Central memory CD4-positive, alpha-beta T cell (primary cell): ENCODE measurements around the gene KRTAP24-1.

ENCODE experiments used
- DNase-seq: peaks from one replicate; pipeline ENCODE4 v3.0.0; 2022
- total RNA-seq, 3 experiments: gene quantifications; one replicate each; lab custom pipeline; 2026; lab: John Stamatoyannopoulos, UW

Gene KRTAP24-1, protein sequence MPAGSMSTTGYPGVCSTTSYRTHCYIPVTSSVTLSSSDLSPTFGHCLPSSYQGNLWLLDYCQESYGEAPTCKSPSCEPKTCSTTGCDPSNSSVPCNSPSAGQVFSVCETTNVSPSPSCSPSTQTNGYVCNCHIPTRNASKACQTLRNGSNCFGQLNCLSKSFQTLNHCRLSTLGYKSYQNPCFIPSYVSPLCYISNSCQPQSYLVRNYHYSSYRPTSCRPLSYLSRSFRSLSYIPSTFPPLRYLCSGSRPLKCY
- 0 reads per million in 3 experiments for total RNA-seq

DNA sequence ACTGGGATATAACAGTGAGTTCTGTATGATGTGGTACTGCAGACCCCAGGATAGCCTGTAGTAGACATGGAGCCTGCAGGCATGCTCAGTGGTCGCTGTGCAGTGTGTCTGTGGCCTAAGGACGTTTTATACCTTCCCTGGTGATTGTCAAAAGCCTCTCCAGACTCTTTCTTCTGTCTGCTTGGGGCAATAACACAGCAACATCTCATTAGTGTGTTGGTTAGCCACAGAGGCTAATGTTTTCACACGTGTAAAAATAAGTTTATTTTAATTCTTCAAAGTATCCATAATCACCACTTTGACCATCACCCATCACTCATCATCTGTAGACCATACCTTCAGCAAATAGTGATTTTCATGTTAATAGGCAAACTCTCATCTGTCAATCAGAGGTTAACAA lies at the start of gene KRTAP24-1:
TSS of gene KRTAP24-1 (minus strand) at position 101 of the 400 bp plus-strand sequence. CDS start at position 83, 18 bp downstream.
- no peak for DNase-seq

DNA sequence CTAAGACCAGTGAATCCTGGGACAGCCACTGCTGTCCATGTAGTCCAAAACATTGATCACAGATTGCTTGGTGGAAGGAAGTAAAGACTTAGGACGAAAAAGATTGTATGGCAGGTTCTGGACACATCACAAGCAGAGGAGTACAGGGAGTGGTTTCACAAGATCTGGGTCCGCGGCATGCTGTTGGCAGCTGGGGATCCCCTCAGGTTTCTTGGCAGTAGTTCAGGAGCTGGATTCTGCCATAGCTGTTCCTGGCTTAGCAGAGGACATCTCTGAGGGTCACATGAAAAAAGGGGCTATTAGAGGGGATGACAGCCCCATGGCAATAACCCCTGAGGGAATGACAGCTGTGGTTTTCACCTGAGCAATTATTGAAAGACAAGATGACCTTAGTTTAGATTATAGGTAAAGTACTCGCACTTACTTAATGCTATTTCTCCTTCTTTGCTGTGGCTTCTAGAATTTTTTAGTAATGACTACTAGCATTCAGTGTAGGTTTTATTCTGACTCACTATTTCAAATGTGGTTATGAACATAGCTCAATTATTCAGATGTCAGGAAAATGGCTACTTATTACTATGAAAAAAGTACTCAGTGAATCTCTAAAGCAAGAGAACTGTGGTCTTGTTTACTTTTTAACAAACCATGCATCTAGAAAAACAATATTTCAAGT lies 46.6 kb upstream of the KRTAP24-1 start:
- no peak for DNase-seq

DNA sequence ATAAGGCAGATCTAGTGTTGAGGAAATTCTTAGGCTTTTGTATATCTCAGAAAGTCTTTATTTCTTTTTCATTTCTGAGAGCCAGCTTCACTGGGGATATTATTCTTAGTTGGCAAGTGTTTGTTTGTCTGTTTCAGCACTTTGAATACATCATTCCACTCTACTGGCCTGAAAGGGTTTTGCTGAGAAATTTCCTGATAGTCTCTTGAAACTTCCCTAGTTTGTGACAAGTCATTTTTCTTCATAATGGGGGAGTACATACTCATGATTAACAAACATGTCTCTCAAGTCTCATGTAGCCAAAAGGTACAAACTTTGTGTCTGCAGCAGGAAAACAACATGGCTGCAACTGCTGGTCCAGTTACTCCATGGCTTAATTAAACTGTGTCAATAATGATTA lies 43.6 kb upstream of the KRTAP24-1 start:
- no peak for DNase-seq

DNA sequence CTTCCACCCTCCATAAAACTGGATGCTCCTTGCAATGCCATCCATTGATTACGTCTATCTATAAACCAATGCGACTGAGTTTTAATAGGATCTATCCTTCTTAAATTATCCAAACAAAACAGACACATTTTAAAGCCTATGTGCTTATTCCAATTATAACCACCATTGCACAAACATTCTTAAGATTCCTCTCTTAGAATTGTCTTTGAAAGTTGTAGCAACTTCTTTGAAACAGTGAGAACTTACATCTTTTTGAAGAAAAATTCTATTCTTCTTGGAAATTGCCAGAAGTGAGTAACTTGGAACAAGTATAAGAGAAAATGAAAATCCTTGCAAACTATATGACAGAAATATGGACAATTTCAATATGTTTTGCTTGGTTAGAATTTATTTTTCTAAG lies 37.5 kb upstream of the KRTAP24-1 start, which contains the start of gene KRTAP26-1:
TSS of gene KRTAP26-1 (minus strand) at position 101 of the 400 bp plus-strand sequence. CDS start 280 bp downstream, outside the sequence.
- DNase-seq: no peak

GRCh38 chr21:30315701-30316100 lies 33.0 kb upstream of the KRTAP24-1 start:
- no peak for DNase-seq

DNA sequence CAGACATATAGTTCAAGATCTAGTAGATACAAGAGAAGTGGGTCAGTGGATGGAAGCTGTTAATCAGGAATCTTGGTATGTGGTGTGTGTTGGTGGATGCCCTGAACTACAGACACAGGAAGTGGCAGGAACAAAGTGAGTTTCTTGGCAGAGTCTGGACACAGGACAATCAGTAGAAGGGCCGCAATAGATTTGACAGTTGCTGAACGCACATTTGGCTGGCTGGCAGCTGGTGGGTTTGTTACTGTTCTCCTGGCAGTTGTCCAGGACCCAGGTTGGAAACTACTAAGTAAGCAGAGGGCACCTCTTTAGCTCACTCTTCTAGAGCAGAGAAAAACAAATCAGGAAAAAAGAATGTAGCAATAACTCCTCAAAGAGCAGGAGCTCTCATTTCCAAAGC lies 24.1 kb upstream of the KRTAP24-1 start:
- no peak for DNase-seq

- no peak for DNase-seq
These were observed 22.4 kb upstream of the KRTAP24-1 start for GRCh38 chr21:30305136-30305535.

DNA sequence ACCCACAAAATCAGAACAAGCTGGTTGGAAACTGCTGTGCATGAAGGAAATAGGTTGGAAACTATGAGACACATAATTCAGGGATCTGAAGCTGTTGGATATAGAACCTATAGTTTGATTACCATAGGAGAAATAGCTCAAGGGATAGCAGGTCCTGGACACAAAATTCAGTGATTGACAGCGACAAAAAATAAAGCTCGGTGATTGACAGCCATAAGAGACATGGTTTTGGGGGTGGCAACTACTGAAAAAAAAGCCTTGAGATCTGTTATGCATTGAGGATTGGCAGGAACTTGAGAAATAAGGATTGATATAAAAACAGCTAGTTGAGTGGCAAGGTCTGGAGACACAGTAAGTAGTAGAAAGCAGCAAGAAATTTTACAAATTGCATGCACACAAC lies 6.5 kb upstream of the KRTAP24-1 start, which contains the start of gene KRTAP25-1:
TSS of gene KRTAP25-1 (minus strand) at position 300 of the 400 bp plus-strand sequence. CDS start at position 276, 24 bp downstream.
- DNase-seq: no peak

DNA sequence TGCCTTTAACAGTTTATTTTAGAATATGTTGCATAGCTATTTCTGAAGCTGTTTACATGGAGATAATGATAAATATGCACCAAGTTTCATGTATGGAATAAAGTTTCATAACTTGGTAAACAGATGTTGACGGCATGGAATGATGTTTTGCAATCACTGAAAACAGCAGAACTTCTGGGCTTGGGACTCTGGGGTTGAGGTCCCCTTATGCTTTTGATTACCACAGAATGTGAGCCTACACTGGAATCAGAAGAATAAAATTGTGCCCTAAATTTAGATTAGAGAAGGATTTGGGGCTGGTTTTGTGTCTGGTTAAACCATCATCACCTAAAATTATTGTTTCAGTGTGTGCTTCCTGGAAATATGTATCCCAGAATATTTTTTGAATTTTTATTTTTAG lies 11.1 kb downstream of the KRTAP24-1 start:
- DNase-seq: no peak

- DNase-seq: no peak
These were observed 11.6 kb downstream of the KRTAP24-1 start for GRCh38 chr21:30271156-30271555.

DNA sequence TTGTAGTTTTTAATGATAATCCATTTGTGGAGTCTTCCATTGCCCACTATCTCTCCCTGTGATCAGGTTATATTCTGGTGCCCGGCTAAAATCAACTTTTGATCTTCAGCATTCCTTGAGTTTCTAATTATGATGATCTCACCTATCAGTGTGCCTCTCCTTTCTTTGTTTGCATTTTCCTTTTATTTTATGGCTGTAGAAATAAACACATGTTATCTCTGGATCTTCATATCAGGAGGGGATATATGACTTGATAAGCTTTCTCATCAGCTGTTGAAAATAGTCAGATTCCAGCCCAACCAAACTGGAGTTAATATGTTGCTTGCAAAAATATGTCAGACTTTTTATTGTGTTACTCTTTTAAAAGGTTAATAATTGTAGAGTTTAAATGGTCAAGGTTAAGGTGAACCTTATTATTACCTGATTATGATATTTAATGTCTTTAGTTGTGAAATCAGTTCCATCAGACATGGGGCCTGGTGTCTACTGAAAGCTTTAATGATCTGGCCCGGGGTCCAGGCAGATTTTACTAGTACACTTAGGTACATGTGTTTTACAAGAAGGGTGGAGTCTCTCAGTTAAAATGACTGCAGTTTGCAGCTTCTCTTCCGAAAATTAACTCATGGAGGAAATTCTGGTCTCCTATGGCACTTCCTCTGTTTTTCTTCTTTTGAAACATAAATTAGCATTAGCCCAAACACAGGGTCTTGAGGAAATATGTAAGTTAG lies 12.8 kb downstream of the KRTAP24-1 start:
- no peak for DNase-seq

DNA sequence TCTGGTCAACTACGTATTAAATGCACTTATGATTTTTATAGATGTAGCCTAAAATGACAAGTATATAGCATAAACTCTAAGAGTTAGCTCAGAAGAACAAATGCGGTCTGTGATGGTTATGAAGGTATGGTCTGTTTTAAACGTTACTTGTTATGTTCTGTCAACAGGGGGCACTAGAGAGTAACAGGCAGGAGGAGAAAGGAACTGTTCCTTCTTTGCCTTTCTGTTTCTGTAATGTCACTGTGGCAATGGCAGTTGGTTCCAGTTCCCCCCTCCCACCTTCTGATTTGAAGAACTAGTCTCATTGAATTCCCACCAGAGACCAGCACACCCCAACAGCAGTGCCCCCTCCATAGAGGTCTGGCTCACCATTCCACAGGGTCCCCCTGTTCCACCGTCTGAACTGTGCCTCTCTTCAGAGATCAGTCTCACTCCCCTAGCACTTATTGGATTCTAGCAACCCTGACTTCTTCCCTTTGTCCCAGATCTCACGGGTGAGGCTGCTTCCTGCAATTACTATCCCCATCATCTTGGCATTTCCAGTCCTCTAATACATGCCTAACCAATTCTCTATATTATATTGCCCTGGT lies 14.0 kb downstream of the KRTAP24-1 start:
- DNase-seq: no peak

GRCh38 chr21:30257773-30258172 lies 25.0 kb downstream of the KRTAP24-1 start:
- DNase-seq: no peak

DNA sequence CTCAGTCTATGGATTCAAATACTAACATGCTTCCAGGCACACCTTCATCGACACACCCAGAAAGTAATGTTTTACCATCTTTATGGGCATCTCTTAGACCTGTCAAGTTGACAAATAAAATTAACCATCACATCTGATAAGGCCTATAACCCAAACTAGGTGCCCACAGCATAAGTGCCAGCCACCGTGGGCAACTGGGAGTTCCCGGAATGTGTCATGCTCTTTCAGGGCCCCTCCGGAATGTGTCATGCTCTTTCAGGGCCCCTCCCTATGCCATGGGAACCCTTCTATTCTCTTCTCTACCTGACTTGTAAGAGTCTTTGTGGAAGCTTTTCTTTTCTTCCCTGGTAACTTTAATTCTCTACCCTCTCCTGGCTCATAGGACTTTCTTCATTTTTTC lies 26.6 kb downstream of the KRTAP24-1 start:
- no peak for DNase-seq

- no peak for DNase-seq
These were observed 27.1 kb downstream of the KRTAP24-1 start for GRCh38 chr21:30255679-30256078.

GRCh38 chr21:30251781-30252180 lies 31.0 kb downstream of the KRTAP24-1 start:
- no peak for DNase-seq

GRCh38 chr21:30249936-30250335 lies 32.8 kb downstream of the KRTAP24-1 start:
- no peak for DNase-seq

DNA sequence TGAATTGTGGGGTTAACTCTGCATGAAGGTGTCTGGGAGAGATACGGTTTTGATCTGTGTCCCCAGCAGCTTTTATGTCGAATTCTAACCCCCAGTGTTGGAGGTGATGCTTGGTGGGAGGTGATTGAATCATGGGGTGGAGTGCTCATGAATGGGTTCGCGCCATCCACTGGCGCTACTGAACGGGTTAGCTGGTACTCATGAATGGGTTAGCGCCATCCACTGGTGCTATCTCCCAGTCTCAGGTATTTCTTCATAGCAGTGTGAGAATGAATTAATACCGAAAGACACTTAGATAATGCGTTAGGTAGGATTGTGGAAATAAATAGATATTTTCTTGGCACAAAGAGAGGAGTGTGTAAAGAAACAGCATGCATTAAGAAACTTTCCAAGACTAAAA lies 33.9 kb downstream of the KRTAP24-1 start:
- DNase-seq: no peak

- no peak for DNase-seq
These were observed 37.7 kb downstream of the KRTAP24-1 start for GRCh38 chr21:30245061-30245460.

GRCh38 chr21:30243691-30244090 lies 39.1 kb downstream of the KRTAP24-1 start:
- DNase-seq: no peak

GRCh38 chr21:30240661-30241060 lies 42.1 kb downstream of the KRTAP24-1 start:
- no peak for DNase-seq

- no peak for DNase-seq
These were observed 44.6 kb downstream of the KRTAP24-1 start for GRCh38 chr21:30238168-30238567.

- DNase-seq: no peak
These were observed 48.1 kb downstream of the KRTAP24-1 start for GRCh38 chr21:30234643-30235042.
